Measurements from ENCODE around the gene ZNF490. TPM values are rescaled to one million over a fixed set of nuclear protein-coding genes. Genes with fewer than 3 reads are reported as not detected.

Gene ZNF490
- total and polyA plus RNA-seq, 2 of the 4 experiments (the other 2 are of a cell fraction): 1.7 to 9.0 TPM

DNA sequence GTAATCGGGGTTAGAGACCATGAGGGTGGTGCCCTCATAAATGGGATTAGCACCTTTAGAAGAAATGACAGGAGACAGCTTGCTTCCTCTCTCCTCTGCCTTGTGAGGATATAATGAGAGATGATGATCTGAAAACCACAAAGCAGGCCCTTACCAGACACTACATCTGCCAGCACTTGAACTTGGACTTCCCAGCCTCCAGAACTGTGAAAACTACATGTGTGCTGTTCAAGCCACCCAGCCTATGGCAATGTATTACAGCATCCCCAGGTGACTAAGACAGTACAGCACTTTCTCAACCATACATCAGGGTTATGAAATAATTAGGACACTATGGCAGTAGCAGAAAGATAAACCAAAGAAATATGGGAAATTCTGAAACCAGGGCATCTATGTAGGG lies 66.8 kb downstream of the ZNF490 start:
- no peak overlapping the region for H3K56ac ChIP-seq (ENCODE audit: extremely low read depth, insufficient read depth, low read length)
- no peaks in the 10 kb centered on the region for H3K27me3 ChIP-seq (ENCODE audit: control insufficient read depth, insufficient read depth, low read length)
- H3K9me1 ChIP-seq (ENCODE audit: insufficient read depth, low read length): no peaks in the 10 kb centered on the region
- TF ChIP-seq RFX5 (IDR thresholded peaks at IDR 0.05; ENCODE audit: low read depth, low read length): no peak
- ATAC-seq (ENCODE audit: low read depth) (no peak; the same call in 1 of the 2 replicates), DNase-seq (no peak)
- no peak overlapping the region for H3K18ac ChIP-seq (ENCODE audit: low read depth, low read length)
- no peak overlapping the region for H4K8ac ChIP-seq (ENCODE audit: low read depth in 2 of 2, low read length in 2 of 2)
- no peak overlapping the region for H4K5ac ChIP-seq (ENCODE audit: low read depth, low read length)
- no peak overlapping the region for H2AK9ac ChIP-seq (replicated peaks; ENCODE audit: low read depth, low read length, poor library complexity)
- no peak overlapping the region for H3K4me2 ChIP-seq (ENCODE audit: low read depth, low read length)
- POLR2A ChIA-PET (ENCODE audit: unreplicated experiment): no interaction called here
- H2AK5ac ChIP-seq (ENCODE audit: low read depth, low read length): no peak overlapping the region
- peaks cover 41% of the 10 kb centered on the region for H3K9me3 ChIP-seq (ENCODE audit: control insufficient read depth, insufficient read depth, low read length)
- no CpG with 5 or more reads among the region's 1 CpG for WGBS, 2 experiments (ENCODE audit: extremely low coverage in 2 of 2, insufficient read length in 1 of 2)
- H3K9ac ChIP-seq (ENCODE audit: low read depth, low read length): no peak overlapping the region
- H3K4me3 ChIP-seq (ENCODE audit: insufficient read depth, low read depth, low read length): no peak overlapping the region
- no peak overlapping the region for H2BK120ac ChIP-seq (ENCODE audit: low read depth, low read length)
- H3K4ac ChIP-seq (ENCODE audit: low read depth, low read length): no peak overlapping the region
- no peak overlapping the region for H2AFZ ChIP-seq (replicated peaks; ENCODE audit: low read length, poor library complexity)
- H3K23ac ChIP-seq (ENCODE audit: low read depth, low read length): no peak overlapping the region
- in situ Hi-C loops (cut with MboI; ENCODE audit: low sequenced_read_pairs): no loop called here
- H4K91ac ChIP-seq (ENCODE audit: insufficient read depth, low read depth, low read length): no peak overlapping the region
- CTCF ChIA-PET: no interaction called here
- intact Hi-C loops (cut with micrococcal nuclease): no loop called here
- H3K27ac ChIP-seq (ENCODE audit: insufficient read depth, low read length): no peak overlapping the region
- no peak overlapping the region for H2BK20ac ChIP-seq (ENCODE audit: low read depth, low read length)
- H3K36me3 ChIP-seq (ENCODE audit: control insufficient read depth, insufficient read depth, low read length): peaks cover 33% of the 10 kb centered on the region
- no peak overlapping the region for H2BK15ac ChIP-seq (ENCODE audit: low read depth, low read length)
- no peak overlapping the region for H2BK5ac ChIP-seq (ENCODE audit: low read depth, low read length, poor library complexity, severe bottlenecking)
- no TSS peak for BruUV-seq (replicated peaks)
- no peak overlapping the region for H3K14ac ChIP-seq (replicated peaks; ENCODE audit: low read depth, low read length)
- no peaks in the 10 kb centered on the region for H3K4me1 ChIP-seq (ENCODE audit: control insufficient read depth, insufficient read depth, low read length)
- peaks cover 25 to 38% of the 10 kb centered on the region in 2 experiments for H3K79me1 ChIP-seq (ENCODE audit: low read depth in 1 of 2, low read length in 2 of 2)
- peaks cover 11% of the 10 kb centered on the region; the same call in 1 of the 2 replicates for H4K20me1 ChIP-seq (ENCODE audit: insufficient read depth, low read length)
- dilution Hi-C loops (cut with HindIII; ENCODE audit: low sequenced_read_pairs, unreplicated experiment): no loop called here

Other genes with a start within 250 kb of the ZNF490 start
- gene ZNF442, start 245.1 kb downstream of the ZNF490 start, total RNA-seq (2012; rRNA removed): 3.6 and 4.4 TPM in 2 replicates
- gene ZNF442, start 245.1 kb downstream of the ZNF490 start, polyA plus RNA-seq (2012; rRNA removed): 0.34 and 0.58 TPM in 2 replicates
- gene ZNF799, start 209.5 kb downstream of the ZNF490 start, total RNA-seq (2012; rRNA removed): 3.4 and 3.6 TPM in 2 replicates
- gene ZNF799, start 209.5 kb downstream of the ZNF490 start, polyA plus RNA-seq (2012; rRNA removed): 0.63 and 0.79 TPM in 2 replicates
- gene ZNF443, start 169.8 kb downstream of the ZNF490 start, total RNA-seq (2012; rRNA removed): 3.2 and 3.6 TPM in 2 replicates
- 0.52 and 0.79 TPM in 2 replicates for gene ZNF443, start 169.8 kb downstream of the ZNF490 start, polyA plus RNA-seq (2012; rRNA removed)
- 3.8 and 4.2 TPM in 2 replicates for gene ZNF709, start 126.0 kb downstream of the ZNF490 start, total RNA-seq (2012; rRNA removed)
- gene ZNF709, start 126.0 kb downstream of the ZNF490 start, polyA plus RNA-seq (2012; rRNA removed): 0.43 and 0.50 TPM in 2 replicates
- gene ZNF564, start 59.3 kb downstream of the ZNF490 start, total RNA-seq (2012; rRNA removed): 6.3 and 9.4 TPM in 2 replicates
- 1.2 and 1.5 TPM in 2 replicates for gene ZNF564, start 59.3 kb downstream of the ZNF490 start, polyA plus RNA-seq (2012; rRNA removed)
- gene ZNF791, start 107 bp upstream of the ZNF490 start, total RNA-seq (2012; rRNA removed): 15.8 and 19.4 TPM in 2 replicates
- gene ZNF791, start 107 bp upstream of the ZNF490 start, polyA plus RNA-seq (2012; rRNA removed): 7.0 and 7.1 TPM in 2 replicates
- gene MAN2B1, start 55.9 kb upstream of the ZNF490 start, total RNA-seq (2012; rRNA removed): 10.4 and 10.6 TPM in 2 replicates
- gene MAN2B1, start 55.9 kb upstream of the ZNF490 start, polyA plus RNA-seq (2012; rRNA removed): 55.4 and 64.0 TPM in 2 replicates
- gene WDR83, start 56.0 kb upstream of the ZNF490 start, total RNA-seq (2012; rRNA removed): 5.3 and 5.9 TPM in 2 replicates
- gene WDR83, start 56.0 kb upstream of the ZNF490 start, polyA plus RNA-seq (2012; rRNA removed): 8.9 and 10.5 TPM in 2 replicates
- 73.3 and 82.8 TPM in 2 replicates for gene DHPS, start 71.1 kb upstream of the ZNF490 start, total RNA-seq (2012; rRNA removed)
- 85.0 and 88.6 TPM in 2 replicates for gene DHPS, start 71.1 kb upstream of the ZNF490 start, polyA plus RNA-seq (2012; rRNA removed)
- gene GNG14, start 77.2 kb upstream of the ZNF490 start, total RNA-seq (2012; rRNA removed): not detected in 2 replicates
- gene GNG14, start 77.2 kb upstream of the ZNF490 start, polyA plus RNA-seq (2012; rRNA removed): not detected in 2 replicates
- 8.6 and 9.5 TPM in 2 replicates for gene FBXW9, start 85.8 kb upstream of the ZNF490 start, total RNA-seq (2012; rRNA removed)
- 14.2 and 14.4 TPM in 2 replicates for gene FBXW9, start 85.8 kb upstream of the ZNF490 start, polyA plus RNA-seq (2012; rRNA removed)
- 32.8 and 36.0 TPM in 2 replicates for gene TNPO2, start 113.1 kb upstream of the ZNF490 start, total RNA-seq (2012; rRNA removed)
- 77.2 and 82.3 TPM in 2 replicates for gene TNPO2, start 113.1 kb upstream of the ZNF490 start, polyA plus RNA-seq (2012; rRNA removed)
- 99.2 and 113 TPM in 2 replicates for gene TRIR, start 123.9 kb upstream of the ZNF490 start, total RNA-seq (2012; rRNA removed)
- gene TRIR, start 123.9 kb upstream of the ZNF490 start, polyA plus RNA-seq (2012; rRNA removed): 201 and 242 TPM in 2 replicates
- gene GET3, start 126.7 kb upstream of the ZNF490 start, total RNA-seq (2012; rRNA removed): 111 and 129 TPM in 2 replicates
- 152 and 178 TPM in 2 replicates for gene GET3, start 126.7 kb upstream of the ZNF490 start, polyA plus RNA-seq (2012; rRNA removed)
- not detected in 2 replicates for gene BEST2, start 141.0 kb upstream of the ZNF490 start, total RNA-seq (2012; rRNA removed)
- gene BEST2, start 141.0 kb upstream of the ZNF490 start, polyA plus RNA-seq (2012; rRNA removed): not detected in 2 replicates
- gene HOOK2, start 164.7 kb upstream of the ZNF490 start, total RNA-seq (2012; rRNA removed): 7.5 and 8.1 TPM in 2 replicates
- gene HOOK2, start 164.7 kb upstream of the ZNF490 start, polyA plus RNA-seq (2012; rRNA removed): 11.0 and 21.6 TPM in 2 replicates
- gene JUNB, start 180.7 kb upstream of the ZNF490 start, total RNA-seq (2012; rRNA removed): 20.8 and 32.8 TPM in 2 replicates
- 109 and 141 TPM in 2 replicates for gene JUNB, start 180.7 kb upstream of the ZNF490 start, polyA plus RNA-seq (2012; rRNA removed)
- 351 and 371 TPM in 2 replicates for gene PRDX2, start 191.0 kb upstream of the ZNF490 start, total RNA-seq (2012; rRNA removed)
- gene PRDX2, start 191.0 kb upstream of the ZNF490 start, polyA plus RNA-seq (2012; rRNA removed): 378 and 383 TPM in 2 replicates
- gene THSD8, start 191.3 kb upstream of the ZNF490 start, total RNA-seq (2012; rRNA removed): not detected in 2 replicates
- 0.68 and 0.90 TPM in 2 replicates for gene THSD8, start 191.3 kb upstream of the ZNF490 start, polyA plus RNA-seq (2012; rRNA removed)
- 44.6 and 45.5 TPM in 2 replicates for gene RNASEH2A, start 195.8 kb upstream of the ZNF490 start, total RNA-seq (2012; rRNA removed)
- 34.9 and 39.4 TPM in 2 replicates for gene RNASEH2A, start 195.8 kb upstream of the ZNF490 start, polyA plus RNA-seq (2012; rRNA removed)
- gene RTBDN, start 223.8 kb upstream of the ZNF490 start, total RNA-seq (2012; rRNA removed): not detected in 2 replicates
- 0.07 and 0.14 TPM in 2 replicates for gene RTBDN, start 223.8 kb upstream of the ZNF490 start, polyA plus RNA-seq (2012; rRNA removed)
- 0.28 and 1.1 TPM in 2 replicates for gene MAST1, start 227.7 kb upstream of the ZNF490 start, total RNA-seq (2012; rRNA removed)
- 0.44 and 0.56 TPM in 2 replicates for gene MAST1, start 227.7 kb upstream of the ZNF490 start, polyA plus RNA-seq (2012; rRNA removed)